SK-N-SH (cell line): ENCODE data around the gene MLYCD. TPM values are rescaled to one million over a fixed set of nuclear protein-coding genes. Genes with fewer than 3 reads are reported as not detected.
A peak's percentile ranks its signal among the peaks of the same experiment; 100 is the strongest.

ENCODE experiments used
- CTCF ChIA-PET: fragments of 300-600, 350-600 bp; formaldehyde crosslinking; extraction: SDS; loops from one replicate; lab custom pipeline; 2021; lab: Yijun Ruan, JAX
- POLR2A ChIA-PET: fragments of 350-600 bp; sonication (Branson Sonifier 250); formaldehyde crosslinking; extraction: SDS; loops from one replicate; lab custom pipeline; 2020; ENCODE audit warnings: antibody characterized with exemption, inconsistent platforms; lab: Yijun Ruan, JAX
- DNase-seq: peaks from one replicate; pipeline ENCODE4 v3.0.0; 2012
- H2AFZ ChIP-seq: fragments of 200-600 bp; sonication (generic); 2 replicates; pipeline ENCODE4 v1.8.1; 2016; ENCODE audit warnings: antibody characterized with exemption, mild to moderate bottlenecking, low read depth
- H3F3A ChIP-seq: fragments of 200-600 bp; sonication (generic); replicated peaks from 2 replicates; pipeline ENCODE3; 2016; ENCODE audit warnings: antibody characterized with exemption, mild to moderate bottlenecking; ENCODE audit not compliant: insufficient read depth
- H3K27ac ChIP-seq, 2 experiments: fragments of 200-500 bp in 1 of 2; fragments of 200-600 bp in 1 of 2; sonication (Bioruptor generic) in 1 of 2; sonication (generic), shearing (Covaris generic) in 1 of 2; 2 replicates each; pipeline versions ENCODE4 v1.5.1 to v1.6.1; 2014 to 2016; ENCODE audit warnings: low read depth in 2 of 2, inconsistent platforms in 1 of 2, low read length in 1 of 2, mild to moderate bottlenecking in 1 of 2, mixed read lengths in 1 of 2
- H3K27me3 ChIP-seq: fragments of 200-600 bp; sonication (generic), shearing (Covaris generic); 2 replicates; pipeline ENCODE4 v1.6.1; 2016; ENCODE audit warnings: mixed run types; ENCODE audit not compliant: insufficient read depth
- H3K36me3 ChIP-seq, 2 experiments: fragments of 200-500 bp in 1 of 2; fragments of 200-600 bp in 1 of 2; sonication (Bioruptor generic) in 1 of 2; sonication (generic) in 1 of 2; replicated peaks in 1 of 2; 2 replicates each; pipeline versions ENCODE3 to v1.5.1; 2014 to 2016; ENCODE audit warnings: low read length in 1 of 2, mild to moderate bottlenecking in 1 of 2; ENCODE audit not compliant: insufficient read depth in 2 of 2, control insufficient read depth in 1 of 2
- H3K4me1 ChIP-seq, 2 experiments: fragments of 200-500 bp in 1 of 2; fragments of 200-600 bp in 1 of 2; sonication (Bioruptor generic) in 1 of 2; sonication (generic), shearing (Covaris generic) in 1 of 2; 2 replicates each; pipeline versions ENCODE4 v1.5.1 to v1.6.1; 2014 to 2016; ENCODE audit warnings: low read depth in 1 of 2, low read length in 1 of 2, mixed run types in 1 of 2; ENCODE audit not compliant: insufficient read depth in 2 of 2, control insufficient read depth in 1 of 2
- H3K4me2 ChIP-seq: fragments of 200-600 bp; sonication (generic), shearing (Covaris generic); 2 replicates; pipeline ENCODE4 v1.6.1; 2017; ENCODE audit warnings: mixed run types
- H3K4me3 ChIP-seq, 2 experiments: fragments of 200-500 bp in 1 of 2; fragments of 200-600 bp in 1 of 2; sonication (Bioruptor generic) in 1 of 2; sonication (generic), shearing (Covaris generic) in 1 of 2; 2 replicates each; pipeline versions ENCODE4 v1.5.1 to v1.8.1; 2014 to 2016; ENCODE audit warnings: low read depth in 2 of 2, inconsistent platforms in 1 of 2, low read length in 1 of 2, mild to moderate bottlenecking in 1 of 2, mixed read lengths in 1 of 2, moderate library complexity in 1 of 2
- H3K79me2 ChIP-seq: fragments of 200-600 bp; sonication (generic); 2 replicates; pipeline ENCODE4 v1.8.1; 2017; ENCODE audit warnings: mild to moderate bottlenecking; ENCODE audit not compliant: insufficient read depth
- H3K9ac ChIP-seq: fragments of 200-600 bp; sonication (generic); 2 replicates; pipeline ENCODE4 v1.6.1; 2017; ENCODE audit warnings: mixed run types
- H3K9me2 ChIP-seq: fragments of 200-600 bp; sonication (generic); 2 replicates; pipeline ENCODE4 v1.6.1; 2017; ENCODE audit warnings: mixed run types
- H3K9me3 ChIP-seq: fragments of 200-600 bp; sonication (generic); 2 replicates; pipeline ENCODE4 v1.6.1; 2017; ENCODE audit warnings: mixed run types, mild to moderate bottlenecking, moderate library complexity
- H4K20me1 ChIP-seq: fragments of 200-600 bp; sonication (generic); 2 replicates; pipeline ENCODE4 v1.6.1; 2017; ENCODE audit warnings: mild to moderate bottlenecking, mixed run types; ENCODE audit not compliant: insufficient read depth
- CTCF ChIP-seq: fragments of 200-600 bp; sonication (generic); IDR thresholded peaks from 2 replicates; pipeline ENCODE4 v1.6.1; 2017; ENCODE audit warnings: antibody characterized with exemption, mild to moderate bottlenecking, moderate library complexity
- ELF1 ChIP-seq: IDR thresholded peaks from 2 replicates; pipeline ENCODE4 v1.4.0; 2012
- EP300 ChIP-seq, 2 experiments: IDR thresholded peaks; 2 replicates each; pipeline versions ENCODE4 v1.4.0 to v1.6.1; 2012; ENCODE audit warnings: borderline replicate concordance in 1 of 2, low read depth in 1 of 2, low read length in 1 of 2
- FOXM1 ChIP-seq: IDR thresholded peaks from 2 replicates; pipeline ENCODE4 v1.4.0; 2012; ENCODE audit warnings: low read depth, mild to moderate bottlenecking
- GABPA ChIP-seq: IDR thresholded peaks from 2 replicates; pipeline ENCODE4 v1.4.0; 2012; ENCODE audit warnings: low read depth, mild to moderate bottlenecking
- GATA2 ChIP-seq: sonication (generic); formaldehyde crosslinking; IDR thresholded peaks from 2 replicates; pipeline ENCODE4 v1.5.0; 2020; ENCODE audit warnings: mild to moderate bottlenecking, missing genetic modification reagents
- IRF3 ChIP-seq: fragments of 150-350 bp; IDR thresholded peaks from 2 replicates; pipeline ENCODE4 v1.6.1; 2016; ENCODE audit warnings: mild to moderate bottlenecking, low read depth, low read length
- JUND ChIP-seq: IDR thresholded peaks from 2 replicates; pipeline ENCODE4 v1.4.0; 2012
- MEF2A ChIP-seq: IDR thresholded peaks from 2 replicates; pipeline ENCODE4 v1.4.0; 2012; ENCODE audit warnings: low read depth, borderline replicate concordance
- MXI1 ChIP-seq: IDR thresholded peaks from 2 replicates; pipeline ENCODE4 v1.6.1; 2012; ENCODE audit warnings: mild to moderate bottlenecking, low read depth, low read length, improper control_type of control experiment
- PBX3 ChIP-seq: IDR thresholded peaks from 2 replicates; pipeline ENCODE4; 2012
- RAD21 ChIP-seq: IDR thresholded peaks from 2 replicates; pipeline ENCODE4 v1.6.1; 2012; ENCODE audit warnings: mild to moderate bottlenecking, low read length
- RCOR1 ChIP-seq: fragments of 150-350 bp; IDR thresholded peaks from 2 replicates; pipeline ENCODE4 v1.6.1; 2017; ENCODE audit warnings: antibody characterized with exemption, low read length
- RXRA ChIP-seq: IDR thresholded peaks from 2 replicates; pipeline ENCODE4 v1.4.0; 2012; ENCODE audit warnings: low read depth, mild to moderate bottlenecking, borderline replicate concordance
- SIN3A ChIP-seq: IDR thresholded peaks from 2 replicates; pipeline ENCODE4 v1.6.1; 2012; ENCODE audit warnings: low read depth, mild to moderate bottlenecking, low read length, moderate library complexity, borderline replicate concordance
- TCF12 ChIP-seq: IDR thresholded peaks from 2 replicates; pipeline ENCODE4 v1.4.0; 2012
- USF1 ChIP-seq: IDR thresholded peaks from 2 replicates; pipeline ENCODE4 v1.4.0; 2012; ENCODE audit warnings: low read depth, borderline replicate concordance
- WGBS: methylation state at CpG from one replicate; pipeline ENCODE4 v1.1.6; 2017; ENCODE audit warnings: low lambda C conversion rate; 5-methylcytosine and 5-hydroxymethylcytosine counted together
- polyA plus RNA-seq, 3 experiments: library from polyadenylated mRNA; depleted of rRNA; stranded (reverse); fragments of >200 nt; gene quantifications; 2 replicates each; pipeline ENCODE4 v1.2.3, GENCODE V29; 2012

Gene MLYCD
- polyA plus RNA-seq, 1 of the 3 experiments (the other 2 are of a cell fraction): 2.4 TPM

- H3K4me3 ChIP-seq: peak overlapping the region in 1 of 2 experiments; percentile 32; a peak in 2 of 4 replicates
- POLR2A ChIA-PET: no interaction called here
- CTCF ChIA-PET: interaction anchor here (0.8 to 5.3 kb wide), 8 partner anchors 12 to 339 kb away, joined by 3 to 28 read pairs (median 4); no protein-coding TSS in a partner anchor
These were observed 70.2 kb downstream of the MLYCD start for GRCh38 chr16:83968891-83969649.

More at GRCh38 chr16:83968891-83969649, 70.2 kb downstream of the MLYCD start:
- Histone ChIP-seq H3K9me3 (no peaks in the 10 kb centered on the region), H4K20me1 (no peaks in the 10 kb centered on the region), H3K36me3 (no peaks in the 10 kb centered on the region), H3K79me2 (no peaks in the 10 kb centered on the region), H3K9ac (no peak overlapping the region), H3K9me2 (no peaks in the 10 kb centered on the region), H3K27ac (no peak overlapping the region), H3F3A (no peaks in the 10 kb centered on the region), H3K27me3 (no peaks in the 10 kb centered on the region), H2AFZ (no peak overlapping the region), H3K4me1 (no peaks in the 10 kb centered on the region), H3K4me2 (no peak overlapping the region)
- TF ChIP-seq RCOR1: no peak
- TF ChIP-seq GATA2 (CRISPR knock-in tag): no peak
- TF ChIP-seq USF1: no peak
- TF ChIP-seq CTCF: no peak
- no peak for TF ChIP-seq MXI1
- TF ChIP-seq MEF2A: no peak
- TF ChIP-seq FOXM1: no peak
- TF ChIP-seq ELF1: no peak
- no peak for TF ChIP-seq SIN3A
- no peak for TF ChIP-seq RAD21
- TF ChIP-seq TCF12: no peak
- no peak for TF ChIP-seq GABPA
- TF ChIP-seq EP300 (IDR thresholded peaks at IDR 0.05; ENCODE audit: borderline replicate concordance in 1 of 2, low read depth in 1 of 2, low read length in 1 of 2): no peak
- TF ChIP-seq RXRA: no peak
- TF ChIP-seq PBX3: no peak
- no peak for TF ChIP-seq IRF3
- TF ChIP-seq JUND: no peak
- WGBS: 50% methylated on average over 21 of the region's 45 CpGs
- DNase-seq: no peak
